ENCODE results near the gene CLEC4M. TPM values are rescaled to one million over a fixed set of nuclear protein-coding genes. Genes with fewer than 3 reads are reported as not detected.
"Not testable (repeated sequence)": the region's sequence is repeated elsewhere in the genome, so short reads cannot be mapped to it uniquely, and the experiment has no call there.

Gene CLEC4M
- polyA plus RNA-seq, 2 donors = 0.04 TPM; not detected in 1

- Histone ChIP-seq H3K36me3 (ENCODE audit: control insufficient read depth in 2 of 2, insufficient read depth in 2 of 2, low read length in 1 of 2) (no peaks in the 10 kb centered on the region), H3K27ac (ENCODE audit: low read depth in 2 of 2, low read length in 1 of 2) (no peak overlapping the region), H3K27me3 (ENCODE audit: control insufficient read depth in 1 of 2, insufficient read depth in 2 of 2, low read length in 2 of 2) (peaks cover 0 to 10% of the 10 kb centered on the region in 2 donors), H3K4me1 (ENCODE audit: control insufficient read depth in 2 of 2, insufficient read depth in 2 of 2, low read length in 1 of 2) (peaks cover 0 to 4% of the 10 kb centered on the region in 2 donors), H3K9me3 (ENCODE audit: control insufficient read depth in 2 of 2, insufficient read depth in 1 of 2, low read depth in 1 of 2, low read length in 1 of 2) (no peaks in the 10 kb centered on the region), H3K4me3 (ENCODE audit: low read depth in 1 of 2, low read length in 2 of 2) (no peak overlapping the region)
- 45 to 52% methylated on average over 7 of the region's 7 CpGs for WGBS, 2 donors
Observed at GRCh38 chr19:7792281-7792680, 29.2 kb downstream of the CLEC4M start.

GRCh38 chr19:7792701-7793100 is 29.7 kb downstream of the CLEC4M start:
- not testable (repeated sequence) for H3K27me3 ChIP-seq (ENCODE audit: control insufficient read depth in 1 of 2, insufficient read depth in 2 of 2, low read length in 2 of 2); H3K4me1 ChIP-seq (ENCODE audit: control insufficient read depth in 2 of 2, insufficient read depth in 2 of 2, low read length in 1 of 2); H3K4me3 ChIP-seq (ENCODE audit: low read depth in 1 of 2, low read length in 2 of 2); H3K27ac ChIP-seq (ENCODE audit: low read depth in 2 of 2, low read length in 1 of 2); H3K36me3 ChIP-seq (ENCODE audit: control insufficient read depth in 2 of 2, insufficient read depth in 2 of 2, low read length in 1 of 2); H3K9me3 ChIP-seq (ENCODE audit: control insufficient read depth in 2 of 2, insufficient read depth in 1 of 2, low read depth in 1 of 2, low read length in 1 of 2)
- WGBS, 2 donors = 82 to 84% methylated on average over 7 of the region's 7 CpGs

- 76 to 81% methylated on average over 3 of the region's 3 CpGs for whole genome bisulfite sequencing, 2 donors
- Histone ChIP-seq H3K9me3 (ENCODE audit: control insufficient read depth in 2 of 2, insufficient read depth in 1 of 2, low read depth in 1 of 2, low read length in 1 of 2) (no peaks in the 10 kb centered on the region), H3K27ac (ENCODE audit: low read depth in 2 of 2, low read length in 1 of 2) (no peak overlapping the region), H3K4me3 (ENCODE audit: low read depth in 1 of 2, low read length in 2 of 2) (no peak overlapping the region), H3K4me1 (ENCODE audit: control insufficient read depth in 2 of 2, insufficient read depth in 2 of 2, low read length in 1 of 2) (peaks cover 0 to 4% of the 10 kb centered on the region in 2 donors), H3K27me3 (ENCODE audit: control insufficient read depth in 1 of 2, insufficient read depth in 2 of 2, low read length in 2 of 2) (peaks cover 0 to 5% of the 10 kb centered on the region in 2 donors), H3K36me3 (ENCODE audit: control insufficient read depth in 2 of 2, insufficient read depth in 2 of 2, low read length in 1 of 2) (no peaks in the 10 kb centered on the region)
Observed at GRCh38 chr19:7793493-7793892, 30.4 kb downstream of the CLEC4M start.

DNA sequence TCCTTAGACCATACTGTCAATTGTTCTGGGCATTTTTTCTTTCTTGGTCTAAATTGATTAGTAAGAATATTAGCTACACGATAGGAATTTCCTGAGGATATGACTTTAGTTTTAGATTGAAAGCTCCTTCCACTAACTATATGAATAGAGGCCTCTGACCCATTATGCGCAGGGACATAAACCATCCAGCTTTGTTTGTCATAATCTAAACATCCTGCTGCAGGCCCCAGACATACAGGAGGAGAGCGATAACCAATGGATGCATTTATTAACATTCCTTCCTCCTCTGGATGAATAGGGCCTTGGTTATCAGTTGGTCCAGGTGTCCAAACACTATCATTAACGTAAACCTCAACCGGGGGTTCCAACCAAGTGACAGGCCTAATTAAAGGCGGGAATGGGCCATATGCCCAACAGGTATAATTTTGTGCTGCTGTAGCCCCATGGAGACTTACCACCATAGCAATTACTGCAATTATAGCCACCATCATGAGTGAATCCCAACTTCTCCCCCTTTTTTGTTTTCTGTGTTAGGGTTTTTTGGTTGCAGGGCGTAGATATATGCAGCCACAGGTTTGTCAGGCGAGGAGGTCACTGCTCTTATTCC is 32.6 kb downstream of the CLEC4M start:
- 65 to 66% methylated on average over 8 of the region's 8 CpGs for WGBS, 2 donors
- no peak overlapping the region for H3K27ac ChIP-seq (ENCODE audit: low read depth in 2 of 2, low read length in 1 of 2)
- no peaks in the 10 kb centered on the region for H3K9me3 ChIP-seq (ENCODE audit: control insufficient read depth in 2 of 2, insufficient read depth in 1 of 2, low read depth in 1 of 2, low read length in 1 of 2)
- H3K4me3 ChIP-seq (ENCODE audit: low read depth in 1 of 2, low read length in 2 of 2) = no peak overlapping the region
- no peaks in the 10 kb centered on the region for H3K4me1 ChIP-seq (ENCODE audit: control insufficient read depth in 2 of 2, insufficient read depth in 2 of 2, low read length in 1 of 2)
- H3K27me3 ChIP-seq (ENCODE audit: control insufficient read depth in 1 of 2, insufficient read depth in 2 of 2, low read length in 2 of 2) = no peaks in the 10 kb centered on the region
- H3K36me3 ChIP-seq (ENCODE audit: control insufficient read depth in 2 of 2, insufficient read depth in 2 of 2, low read length in 1 of 2) = no peaks in the 10 kb centered on the region

- Histone ChIP-seq H3K4me3 (ENCODE audit: low read depth in 1 of 2, low read length in 2 of 2) (no peak overlapping the region), H3K4me1 (ENCODE audit: control insufficient read depth in 2 of 2, insufficient read depth in 2 of 2, low read length in 1 of 2) (no peaks in the 10 kb centered on the region), H3K36me3 (ENCODE audit: control insufficient read depth in 2 of 2, insufficient read depth in 2 of 2, low read length in 1 of 2) (no peaks in the 10 kb centered on the region), H3K27me3 (ENCODE audit: control insufficient read depth in 1 of 2, insufficient read depth in 2 of 2, low read length in 2 of 2) (peaks cover 0 to 2% of the 10 kb centered on the region in 2 donors), H3K27ac (ENCODE audit: low read depth in 2 of 2, low read length in 1 of 2) (no peak overlapping the region), H3K9me3 (ENCODE audit: control insufficient read depth in 2 of 2, insufficient read depth in 1 of 2, low read depth in 1 of 2, low read length in 1 of 2) (peaks cover 0 to 6% of the 10 kb centered on the region in 2 donors)
- WGBS, 2 donors = 3% methylated on average over 34 of the region's 34 CpGs
Observed at GRCh38 chr19:7799640-7800355, 36.8 kb downstream of the CLEC4M start.

DNA sequence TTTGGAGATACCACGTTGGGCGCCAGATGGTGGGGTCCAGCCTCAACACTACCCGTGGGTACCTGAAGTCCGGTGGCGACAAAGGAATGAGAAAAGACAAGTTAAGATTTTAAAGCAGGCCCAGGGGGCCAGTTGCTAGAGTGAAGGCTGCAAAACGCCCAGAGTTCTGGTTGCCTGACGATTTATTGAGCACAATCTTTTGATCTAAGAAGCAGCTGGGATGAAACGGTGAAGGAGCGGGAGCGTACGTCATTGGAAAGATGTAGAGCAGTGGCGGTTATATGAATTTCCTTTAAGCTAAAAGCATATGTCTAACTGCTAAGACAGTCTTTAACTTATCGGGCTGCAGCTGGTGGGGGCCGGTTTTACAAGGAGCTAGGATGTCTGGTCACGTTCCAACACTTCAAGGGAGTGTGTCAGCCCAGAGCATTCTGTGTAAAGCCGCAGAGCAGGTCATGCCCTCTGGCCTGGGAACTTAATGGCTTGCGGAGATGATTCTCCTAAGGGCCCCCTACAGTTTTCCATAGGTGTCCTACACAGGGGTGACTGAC is 38.1 kb downstream of the CLEC4M start:
- no peaks in the 10 kb centered on the region for H3K4me1 ChIP-seq (ENCODE audit: control insufficient read depth in 2 of 2, insufficient read depth in 2 of 2, low read length in 1 of 2)
- no peak overlapping the region for H3K4me3 ChIP-seq (ENCODE audit: low read depth in 1 of 2, low read length in 2 of 2)
- 85 to 88% methylated on average over 17 of the region's 17 CpGs for WGBS, 2 donors
- no peaks in the 10 kb centered on the region for H3K36me3 ChIP-seq (ENCODE audit: control insufficient read depth in 2 of 2, insufficient read depth in 2 of 2, low read length in 1 of 2)
- no peak overlapping the region for H3K27ac ChIP-seq (ENCODE audit: low read depth in 2 of 2, low read length in 1 of 2)
- H3K9me3 ChIP-seq (ENCODE audit: control insufficient read depth in 2 of 2, insufficient read depth in 1 of 2, low read depth in 1 of 2, low read length in 1 of 2) = peaks cover 0 to 6% of the 10 kb centered on the region in 2 donors
- peaks cover 0 to 2% of the 10 kb centered on the region in 2 donors for H3K27me3 ChIP-seq (ENCODE audit: control insufficient read depth in 1 of 2, insufficient read depth in 2 of 2, low read length in 2 of 2)

DNA sequence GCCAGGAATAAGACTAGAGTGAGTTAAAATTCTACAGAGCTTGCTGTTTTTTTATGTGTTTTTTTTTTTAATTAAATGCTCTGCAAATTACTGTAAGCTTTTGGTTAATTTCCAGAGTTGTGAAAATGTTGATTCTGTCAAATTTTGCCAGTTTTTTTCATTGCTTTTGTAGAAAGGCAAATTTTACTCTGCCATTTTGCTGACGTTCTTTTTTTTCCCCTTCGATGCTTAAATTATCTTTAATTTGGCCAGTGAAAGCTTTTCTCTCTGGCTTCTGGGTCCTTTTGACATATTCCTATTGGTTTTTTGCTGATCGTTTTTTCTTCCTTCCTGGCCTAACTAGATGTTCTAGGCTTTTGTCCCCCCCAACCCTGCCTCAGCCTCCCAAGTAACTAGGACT is 43.2 kb downstream of the CLEC4M start:
- H3K27ac ChIP-seq (ENCODE audit: low read depth in 2 of 2, low read length in 1 of 2) = no peak overlapping the region
- no peaks in the 10 kb centered on the region for H3K4me1 ChIP-seq (ENCODE audit: control insufficient read depth in 2 of 2, insufficient read depth in 2 of 2, low read length in 1 of 2)
- H3K4me3 ChIP-seq (ENCODE audit: low read depth in 1 of 2, low read length in 2 of 2) = no peak overlapping the region
- H3K9me3 ChIP-seq (ENCODE audit: control insufficient read depth in 2 of 2, insufficient read depth in 1 of 2, low read depth in 1 of 2, low read length in 1 of 2) = peaks cover 0 to 1% of the 10 kb centered on the region in 2 donors
- WGBS, 2 donors = 65 to 71% methylated on average over 3 of the region's 3 CpGs
- H3K36me3 ChIP-seq (ENCODE audit: control insufficient read depth in 2 of 2, insufficient read depth in 2 of 2, low read length in 1 of 2) = no peaks in the 10 kb centered on the region
- H3K27me3 ChIP-seq (ENCODE audit: control insufficient read depth in 1 of 2, insufficient read depth in 2 of 2, low read length in 2 of 2) = peaks cover 0 to 1% of the 10 kb centered on the region in 2 donors

DNA sequence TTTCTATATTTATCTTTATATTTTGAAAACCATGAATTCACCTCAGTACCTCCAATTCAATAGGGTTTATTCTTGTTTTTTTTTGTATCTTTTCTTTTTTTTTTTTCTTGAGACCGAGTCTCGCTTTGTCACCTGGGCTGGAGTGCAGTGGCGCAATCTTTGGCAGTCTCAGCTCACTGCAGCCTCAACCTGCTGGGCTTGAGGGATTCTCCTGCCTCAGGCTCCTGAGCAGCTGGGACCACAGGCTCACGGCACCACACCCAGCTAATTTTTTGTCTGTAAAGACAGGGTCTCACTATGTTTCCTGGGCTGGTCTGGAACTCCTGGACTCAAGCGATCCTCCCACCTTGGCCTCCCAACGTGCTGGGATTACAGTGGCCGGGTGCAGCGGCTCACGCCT is 43.8 kb downstream of the CLEC4M start:
- Histone ChIP-seq H3K4me1 (ENCODE audit: control insufficient read depth in 2 of 2, insufficient read depth in 2 of 2, low read length in 1 of 2) (no peaks in the 10 kb centered on the region), H3K4me3 (ENCODE audit: low read depth in 1 of 2, low read length in 2 of 2) (no peak overlapping the region), H3K9me3 (ENCODE audit: control insufficient read depth in 2 of 2, insufficient read depth in 1 of 2, low read depth in 1 of 2, low read length in 1 of 2) (peaks cover 0 to 3% of the 10 kb centered on the region in 2 donors), H3K27ac (ENCODE audit: low read depth in 2 of 2, low read length in 1 of 2) (no peak overlapping the region), H3K36me3 (ENCODE audit: control insufficient read depth in 2 of 2, insufficient read depth in 2 of 2, low read length in 1 of 2) (no peaks in the 10 kb centered on the region), H3K27me3 (ENCODE audit: control insufficient read depth in 1 of 2, insufficient read depth in 2 of 2, low read length in 2 of 2) (no peaks in the 10 kb centered on the region)
- WGBS, 2 donors = 68 to 71% methylated on average over 9 of the region's 9 CpGs

- Histone ChIP-seq H3K9me3 (ENCODE audit: control insufficient read depth in 2 of 2, insufficient read depth in 1 of 2, low read depth in 1 of 2, low read length in 1 of 2) (peaks cover 2 to 5% of the 10 kb centered on the region in 2 donors), H3K27ac (ENCODE audit: low read depth in 2 of 2, low read length in 1 of 2) (no peak overlapping the region), H3K27me3 (ENCODE audit: control insufficient read depth in 1 of 2, insufficient read depth in 2 of 2, low read length in 2 of 2) (no peaks in the 10 kb centered on the region), H3K36me3 (ENCODE audit: control insufficient read depth in 2 of 2, insufficient read depth in 2 of 2, low read length in 1 of 2) (no peaks in the 10 kb centered on the region), H3K4me1 (ENCODE audit: control insufficient read depth in 2 of 2, insufficient read depth in 2 of 2, low read length in 1 of 2) (no peaks in the 10 kb centered on the region), H3K4me3 (ENCODE audit: low read depth in 1 of 2, low read length in 2 of 2) (no peak overlapping the region)
- WGBS, 2 donors = 65 to 66% methylated on average over 5 of the region's 5 CpGs
Observed at GRCh38 chr19:7808108-7808507, 45.1 kb downstream of the CLEC4M start.
